ENCODE measurements around the gene STK11IP. TPM values are rescaled to one million over a fixed set of nuclear protein-coding genes. Genes with fewer than 3 reads are reported as not detected.

STK11IP gene
- total and polyA plus RNA-seq, 2 donors (not counting 1 experiment from before 2014, with no cell fraction given): 46.8 to 55.6 TPM

GRCh38 chr2:219555956-219556355 lies 41.7 kb upstream of the STK11IP start:
- H3K9me3 Mint-ChIP-seq (ENCODE audit: insufficient read depth): no peaks in the 10 kb centered on the region
- Histone ChIP-seq H3K79me2 (ENCODE audit: control insufficient read depth, insufficient read depth, low read length) (no peaks in the 10 kb centered on the region), H3K9me3 (ENCODE audit: control extremely low read depth in 1 of 3, control insufficient read depth in 2 of 3, insufficient read depth in 1 of 3, low read length in 2 of 3) (peaks cover 0 to 30% (median 0%) of the 10 kb centered on the region in 3 donors), H3K36me3 (replicated peaks in 1 of 2; ENCODE audit: control extremely low read depth in 1 of 2, control insufficient read depth in 1 of 2, extremely low read depth in 1 of 2, insufficient read depth in 2 of 2, low read length in 1 of 2) (no peaks in the 10 kb centered on the region), H2AFZ (ENCODE audit: insufficient read depth, low read depth, low read length, poor library complexity, severe bottlenecking) (no peak overlapping the region), H4K20me1 (ENCODE audit: control insufficient read depth, insufficient read depth, low read length, poor library complexity, severe bottlenecking) (no peaks in the 10 kb centered on the region), H3K9ac (ENCODE audit: low read length) (no peak overlapping the region), H3K27me3 (replicated peaks in 1 of 4; ENCODE audit: control extremely low read depth in 1 of 4, control insufficient read depth in 3 of 4, insufficient read depth in 4 of 4, low read length in 3 of 4) (peaks cover 0 to 56% (median 21%) of the 10 kb centered on the region in 4 experiments), H3K4me2 (replicated peaks; ENCODE audit: low read depth, low read length, poor library complexity, severe bottlenecking) (no peak overlapping the region), H3K4me1 (ENCODE audit: control insufficient read depth in 2 of 2, insufficient read depth in 2 of 2, low read length in 2 of 2) (peaks cover 20 to 27% of the 10 kb centered on the region in 2 donors), H3K4me3 (ENCODE audit: control extremely low read depth in 1 of 5, extremely low read depth in 1 of 5, insufficient read depth in 1 of 5, low read depth in 2 of 5, low read length in 4 of 5) (no peak overlapping the region), H3K27ac (ENCODE audit: low read length in 2 of 2) (no peak overlapping the region)
- TF ChIP-seq EZH2 (IDR thresholded peaks at IDR 0.05; ENCODE audit: borderline replicate concordance, insufficient read depth, low read depth, low read length, poor library complexity, severe bottlenecking) (no peak), CTCF (IDR thresholded peaks at IDR 0.05) (no peak)
- peaks cover 41% of the 10 kb centered on the region for H3K27me3 Mint-ChIP-seq
- no peak for ATAC-seq (ENCODE audit: low read depth)
- H3K4me1 Mint-ChIP-seq: peaks cover 12% of the 10 kb centered on the region
- no peak overlapping the region for H3K27ac Mint-ChIP-seq
- ChIA-PET CTCF (interaction anchor here (0.7 kb wide), 1 partner anchor 106 kb away, joined by 3 read pairs; no protein-coding TSS in a partner anchor), POLR2A (no interaction called here)
- intact Hi-C loops (cut with micrococcal nuclease): no loop called here
- no peak for DNase-seq
- H3K4me3 Mint-ChIP-seq: no peak overlapping the region
- WGBS (ENCODE audit: insufficient coverage): 97% methylated on average over 20 of the region's 20 CpGs

GRCh38 chr2:219556413-219556812 lies 41.2 kb upstream of the STK11IP start:
- Mint-ChIP-seq H3K27ac (no peak overlapping the region), H3K9me3 (ENCODE audit: insufficient read depth) (no peaks in the 10 kb centered on the region), H3K27me3 (peaks cover 40% of the 10 kb centered on the region), H3K4me3 (no peak overlapping the region), H3K4me1 (peaks cover 11% of the 10 kb centered on the region)
- TF ChIP-seq CTCF (IDR thresholded peaks at IDR 0.05) (no peak), EZH2 (IDR thresholded peaks at IDR 0.05; ENCODE audit: borderline replicate concordance, insufficient read depth, low read depth, low read length, poor library complexity, severe bottlenecking) (no peak)
- Histone ChIP-seq H3K79me2 (ENCODE audit: control insufficient read depth, insufficient read depth, low read length) (no peaks in the 10 kb centered on the region), H2AFZ (ENCODE audit: insufficient read depth, low read depth, low read length, poor library complexity, severe bottlenecking) (no peak overlapping the region), H3K9ac (ENCODE audit: low read length) (no peak overlapping the region), H3K27me3 (replicated peaks in 1 of 4; ENCODE audit: control extremely low read depth in 1 of 4, control insufficient read depth in 3 of 4, insufficient read depth in 4 of 4, low read length in 3 of 4) (peaks cover 0 to 51% (median 19%) of the 10 kb centered on the region in 4 experiments), H3K36me3 (replicated peaks in 1 of 2; ENCODE audit: control extremely low read depth in 1 of 2, control insufficient read depth in 1 of 2, extremely low read depth in 1 of 2, insufficient read depth in 2 of 2, low read length in 1 of 2) (no peaks in the 10 kb centered on the region), H3K9me3 (ENCODE audit: control extremely low read depth in 1 of 3, control insufficient read depth in 2 of 3, insufficient read depth in 1 of 3, low read length in 2 of 3) (peaks cover 0 to 27% (median 0%) of the 10 kb centered on the region in 3 donors), H4K20me1 (ENCODE audit: control insufficient read depth, insufficient read depth, low read length, poor library complexity, severe bottlenecking) (no peaks in the 10 kb centered on the region), H3K4me3 (ENCODE audit: control extremely low read depth in 1 of 5, extremely low read depth in 1 of 5, insufficient read depth in 1 of 5, low read depth in 2 of 5, low read length in 4 of 5) (no peak overlapping the region), H3K27ac (ENCODE audit: low read length in 2 of 2) (no peak overlapping the region), H3K4me1 (ENCODE audit: control insufficient read depth in 2 of 2, insufficient read depth in 2 of 2, low read length in 2 of 2) (peaks cover 18 to 22% of the 10 kb centered on the region in 2 donors), H3K4me2 (replicated peaks; ENCODE audit: low read depth, low read length, poor library complexity, severe bottlenecking) (no peak overlapping the region)
- no peak for DNase-seq
- ChIA-PET POLR2A (no interaction called here), CTCF (interaction anchor here (0.7 to 0.8 kb wide), 2 partner anchors 7 to 105 kb away, joined by 3 read pairs; no protein-coding TSS in a partner anchor)
- WGBS (ENCODE audit: insufficient coverage): 94% methylated on average over 19 of the region's 19 CpGs
- intact Hi-C loops (cut with micrococcal nuclease): no loop called here
- no peak for ATAC-seq (ENCODE audit: low read depth)
